HK-2 (cell line): Measurements from ENCODE around the gene CSF1R.
A peak's percentile ranks its signal among the peaks of the same experiment; 100 is the strongest.

Source experiments
- DNase-seq: peaks from one replicate; pipeline ENCODE4 v3.0.0-alpha.2; 2018; ENCODE audit not compliant: unreplicated experiment

Gene CSF1R

DNA sequence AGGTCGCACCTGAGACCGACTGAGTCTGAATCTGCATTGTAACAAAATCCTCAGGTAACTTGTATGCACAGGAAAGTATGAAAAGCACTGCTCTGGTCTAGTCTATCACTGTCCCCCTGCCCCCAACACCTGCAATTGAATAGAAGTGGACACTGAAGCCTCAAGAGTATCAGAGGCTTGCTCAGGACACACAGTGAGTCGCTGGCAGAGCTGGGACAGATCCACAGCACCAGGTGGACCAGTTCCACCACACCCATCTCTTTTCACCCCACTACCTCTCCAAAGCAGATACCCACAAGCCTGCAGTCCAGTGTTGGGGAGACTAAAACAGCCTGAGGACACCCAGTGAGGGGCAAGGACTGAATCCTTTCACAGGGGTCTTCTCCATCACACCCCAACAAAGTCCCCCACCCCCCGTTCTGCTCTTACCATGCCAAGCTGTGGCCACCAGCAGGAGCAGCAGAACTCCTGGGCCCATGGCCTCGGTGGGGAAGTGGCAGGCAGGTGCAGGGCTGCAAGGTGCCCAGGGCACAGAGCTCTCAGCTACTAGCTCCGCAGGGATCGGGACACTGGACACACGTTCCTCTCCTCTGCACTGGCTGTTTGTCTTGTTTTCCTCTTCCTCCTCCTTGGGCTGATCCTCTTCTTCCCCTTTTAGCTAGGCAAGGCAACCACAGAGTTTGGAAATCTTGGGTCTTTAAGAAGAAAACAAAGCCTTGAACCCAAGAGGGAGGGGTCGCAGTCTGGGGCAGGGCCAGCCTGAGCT is at the start of gene CSF1R:
CSF1R (minus strand) TSS at position 605 of the 766 bp plus-strand sequence; CDS start at position 478, 127 bp downstream.
- no peak for DNase-seq

DNA sequence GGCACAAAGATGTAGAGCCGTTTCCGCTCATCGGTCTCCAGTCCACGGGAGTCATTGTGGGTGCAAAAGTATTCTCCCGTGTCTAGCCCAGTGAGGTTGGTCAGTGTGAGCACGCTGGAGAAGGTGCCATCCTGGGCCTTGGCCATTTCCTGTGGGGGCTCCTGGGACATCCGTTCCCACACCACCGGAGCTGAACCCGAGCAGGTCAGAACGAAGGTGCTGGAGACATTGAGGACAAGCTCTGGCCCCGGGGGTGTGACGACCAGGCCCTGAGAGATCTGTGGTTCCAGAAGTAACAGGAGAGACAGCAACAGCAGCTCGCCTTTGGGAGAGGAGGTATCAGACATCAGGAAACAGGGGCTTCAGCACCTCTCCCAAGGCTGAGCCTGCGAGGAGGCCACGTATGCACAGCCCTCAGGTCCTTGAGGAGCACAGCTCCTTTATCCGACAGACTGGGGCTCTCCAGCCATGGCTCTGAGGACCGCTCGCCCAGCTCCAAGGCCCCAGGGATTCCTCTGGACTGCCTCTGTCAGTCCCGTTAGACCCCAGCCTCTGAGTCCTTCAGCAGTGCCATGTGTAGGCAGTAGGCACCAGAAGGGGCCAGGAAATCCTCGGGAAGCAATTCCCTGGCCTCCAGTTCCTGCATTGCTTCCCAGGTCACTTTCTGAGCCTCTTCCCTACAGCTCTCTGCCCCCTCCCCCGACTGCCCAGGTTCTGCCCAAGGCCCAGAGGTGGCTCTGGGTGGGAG is 49.4 kb upstream of the CSF1R start:
- no peak for DNase-seq

DNA sequence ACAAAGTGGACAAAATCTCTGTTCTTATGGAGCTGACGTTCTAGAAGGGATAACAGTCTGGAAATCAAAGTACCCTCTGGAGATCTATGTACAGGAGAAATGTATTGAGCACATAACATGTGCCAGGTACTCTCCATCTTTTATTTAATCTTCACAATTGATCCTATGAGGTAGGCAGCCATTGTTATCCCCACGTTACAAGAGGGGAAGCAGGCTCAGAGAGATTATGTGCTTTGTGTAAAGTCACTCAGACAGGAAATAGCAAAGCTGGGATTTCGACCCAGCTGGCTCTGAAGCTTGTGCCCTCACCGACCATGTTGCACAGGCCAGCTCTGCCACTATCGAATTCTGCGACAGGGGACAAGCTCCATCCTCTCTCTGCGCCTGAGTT is 47.8 kb upstream of the CSF1R start:
- DNase-seq, result no peak

DNA sequence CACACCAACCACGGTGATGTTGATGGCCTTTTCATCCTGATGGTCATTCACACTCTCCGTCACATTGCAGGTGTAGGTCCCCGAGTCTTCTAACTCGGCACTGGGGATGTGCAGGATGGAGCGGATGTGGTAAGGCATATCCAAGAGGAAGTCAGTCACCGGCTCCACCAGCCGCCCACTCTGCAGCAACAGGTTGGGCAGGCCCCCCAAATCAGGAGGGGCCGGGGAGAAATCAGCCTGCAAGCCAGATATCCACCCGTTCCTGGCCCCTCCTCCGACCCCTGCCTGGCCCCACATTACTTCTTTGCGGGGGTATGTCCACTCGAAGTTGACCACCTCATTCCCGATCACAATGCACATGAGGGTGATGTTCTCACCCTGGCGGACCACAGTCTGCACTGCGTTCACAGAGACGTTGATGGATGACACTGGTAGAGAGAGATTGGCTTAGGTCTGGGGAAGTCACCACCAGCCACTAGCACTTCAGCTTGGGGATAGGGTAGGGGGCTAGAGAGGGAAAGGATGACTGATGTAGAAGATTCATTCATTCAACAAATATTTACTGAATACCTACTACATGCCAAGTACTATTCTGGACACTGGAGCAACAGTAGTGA is 47.3 kb upstream of the CSF1R start:
- no peak for DNase-seq

DNA sequence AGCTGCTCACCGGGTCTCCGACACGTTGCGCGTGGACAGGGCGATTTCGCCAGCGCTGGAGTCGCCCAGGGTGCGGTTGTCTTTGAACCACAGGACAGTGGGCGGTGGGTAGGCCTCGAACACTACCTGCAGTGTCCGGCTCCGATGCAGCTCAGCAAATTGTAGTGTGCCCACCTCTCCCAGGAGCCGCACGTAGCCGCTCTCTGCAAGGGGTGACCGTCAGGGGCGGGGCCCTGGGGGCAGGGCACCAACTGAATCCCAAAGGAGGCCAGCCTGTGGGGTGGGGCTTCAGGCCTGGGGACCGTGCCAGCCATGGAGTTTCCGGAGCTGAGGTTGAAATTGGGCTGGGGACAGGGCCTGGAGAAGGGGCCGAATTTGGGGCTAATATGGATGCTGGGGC is 46.4 kb upstream of the CSF1R start:
- DNase-seq, result no peak

DNA sequence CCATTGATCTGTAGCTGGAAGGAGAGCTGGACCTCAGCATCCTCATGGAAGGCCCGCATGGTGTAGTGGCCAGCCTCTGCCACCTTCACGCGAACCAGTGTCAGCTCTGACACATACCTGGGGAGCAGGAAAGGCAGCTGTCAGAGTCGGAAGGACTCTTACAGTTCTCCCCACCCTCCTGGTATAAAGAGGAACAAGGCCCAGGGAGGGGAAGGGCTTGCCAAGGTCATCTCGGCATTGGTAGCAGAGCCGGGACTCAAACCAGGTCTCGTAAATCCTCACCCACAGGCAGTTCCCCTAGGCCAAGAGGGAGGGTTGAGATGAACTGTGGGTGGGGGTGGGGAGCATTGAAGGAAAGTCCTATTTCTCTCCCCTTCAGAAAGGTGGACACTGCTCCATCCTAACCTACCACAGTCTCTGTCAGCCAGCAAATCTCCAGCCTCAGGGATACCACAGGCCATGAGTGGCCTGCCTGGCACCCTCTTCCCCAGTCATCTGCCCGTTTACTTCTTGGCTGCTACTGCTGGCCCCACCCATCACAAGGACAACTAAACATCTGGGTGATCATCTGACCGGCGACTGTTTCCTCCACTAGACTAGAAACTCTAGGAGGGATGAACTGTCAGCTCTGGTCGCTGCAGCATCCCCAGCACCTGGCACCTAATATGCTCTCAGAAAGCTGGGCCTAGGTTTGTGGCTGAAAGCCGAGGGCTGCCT is 45.8 kb upstream of the CSF1R start:
- no peak for DNase-seq

DNA sequence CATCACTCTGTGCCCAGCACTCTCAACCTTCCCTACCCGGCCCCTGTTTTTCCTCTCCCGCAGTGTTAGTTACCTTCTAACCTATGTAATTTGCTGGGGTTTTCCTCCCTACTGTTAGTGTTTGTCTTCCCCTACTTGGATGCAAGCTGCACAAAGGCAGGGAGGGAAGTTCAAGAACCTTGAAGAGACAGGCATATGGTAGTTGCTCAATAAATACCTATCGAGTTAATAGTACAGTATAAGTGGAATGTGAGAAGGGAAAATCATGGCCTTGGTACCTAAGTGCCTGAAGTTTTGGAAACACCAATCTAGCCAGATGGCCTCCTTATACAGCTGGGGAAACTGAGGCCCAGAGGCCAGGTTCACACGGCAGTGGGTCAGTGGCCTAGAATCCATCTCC is 45.1 kb upstream of the CSF1R start:
- no peak for DNase-seq

DNA sequence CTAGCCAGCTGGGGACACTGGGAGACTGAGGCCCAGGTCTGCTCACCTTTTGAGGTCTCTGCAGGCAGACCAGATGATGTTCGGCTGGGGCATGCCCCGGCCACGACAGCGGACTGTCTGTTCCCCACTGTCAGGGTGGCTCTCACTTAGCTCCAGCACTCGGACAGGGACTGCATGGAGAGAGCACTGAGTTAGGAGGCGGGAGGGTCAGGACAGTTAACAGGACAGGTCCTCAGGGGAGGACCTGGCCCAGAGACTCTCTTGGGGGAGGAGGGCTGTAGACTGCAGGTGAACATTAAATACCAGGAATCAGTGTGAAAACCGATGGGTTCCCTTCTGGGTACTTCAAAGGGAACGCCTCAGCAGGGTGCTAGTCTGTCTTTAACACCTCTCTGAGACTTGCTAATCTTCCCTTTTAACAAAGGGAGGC is 44.2 kb upstream of the CSF1R start:
- no peak for DNase-seq

DNA sequence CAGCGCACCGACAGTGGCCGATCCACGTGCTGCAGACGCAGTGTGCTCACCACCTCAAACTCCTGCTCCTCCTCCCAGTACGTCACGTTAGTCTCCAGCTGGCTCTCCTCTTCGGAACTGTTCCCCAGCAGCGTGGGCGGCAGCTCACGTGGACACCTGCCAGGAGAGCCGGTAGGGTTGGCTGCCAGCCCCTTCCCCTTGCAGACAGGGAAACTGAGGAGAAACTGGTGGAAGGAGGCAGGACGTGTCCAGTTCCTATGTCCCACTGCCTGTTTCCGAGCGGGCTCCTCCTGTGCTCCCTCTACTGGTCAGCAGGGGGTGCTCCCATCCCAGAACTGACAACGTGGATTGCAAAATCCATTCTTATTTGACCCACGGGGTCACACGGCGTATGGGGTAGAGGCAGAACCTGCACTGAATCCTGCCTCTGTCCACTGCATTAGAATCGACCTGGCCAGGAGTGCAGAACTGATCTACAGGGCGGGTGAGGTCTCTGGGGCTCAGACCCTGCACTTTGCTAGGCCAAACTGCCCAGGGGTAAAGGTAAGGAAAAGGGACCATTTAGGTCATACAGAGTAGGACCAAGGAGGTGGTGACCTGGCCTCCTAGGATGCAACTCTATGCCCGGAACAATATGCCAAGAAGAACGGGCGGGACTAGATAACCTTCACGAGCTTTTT is 43.6 kb upstream of the CSF1R start:
- peak; percentile 65 for DNase-seq

DNA sequence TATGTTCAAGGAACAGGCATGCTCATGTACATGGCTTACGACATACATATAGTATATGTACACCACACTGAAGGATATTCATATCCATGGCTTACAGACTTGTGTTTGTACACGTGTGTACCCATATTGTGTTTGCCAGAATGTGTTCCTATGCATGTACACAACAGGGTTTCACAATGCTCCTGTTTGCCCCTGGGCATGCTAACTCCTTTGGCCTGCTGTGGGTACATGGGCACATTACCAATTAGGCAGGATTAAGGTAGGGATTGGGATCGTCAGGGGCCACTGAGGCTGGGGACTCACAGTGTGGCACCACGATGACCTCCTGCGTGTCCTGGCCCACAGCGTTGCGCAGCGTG is 43.1 kb upstream of the CSF1R start:
- no peak for DNase-seq

DNA sequence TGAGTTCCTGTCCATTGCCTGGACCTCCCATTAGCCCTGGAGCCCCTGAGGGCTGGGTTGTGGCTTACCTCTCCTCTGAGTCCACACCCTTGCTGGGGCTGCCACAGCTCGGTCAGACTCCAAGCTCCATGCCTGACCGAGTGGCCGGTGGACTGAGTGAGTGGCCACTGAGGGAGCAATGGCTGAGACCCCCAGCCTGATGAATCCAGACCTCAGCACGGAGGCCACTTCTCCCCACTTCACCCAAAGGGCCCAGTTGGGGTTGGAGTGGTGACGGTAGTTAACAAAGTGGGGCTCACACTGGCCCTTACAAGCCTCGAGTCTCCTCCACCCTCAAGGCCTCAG is 40.5 kb upstream of the CSF1R start:
- no peak for DNase-seq

DNA sequence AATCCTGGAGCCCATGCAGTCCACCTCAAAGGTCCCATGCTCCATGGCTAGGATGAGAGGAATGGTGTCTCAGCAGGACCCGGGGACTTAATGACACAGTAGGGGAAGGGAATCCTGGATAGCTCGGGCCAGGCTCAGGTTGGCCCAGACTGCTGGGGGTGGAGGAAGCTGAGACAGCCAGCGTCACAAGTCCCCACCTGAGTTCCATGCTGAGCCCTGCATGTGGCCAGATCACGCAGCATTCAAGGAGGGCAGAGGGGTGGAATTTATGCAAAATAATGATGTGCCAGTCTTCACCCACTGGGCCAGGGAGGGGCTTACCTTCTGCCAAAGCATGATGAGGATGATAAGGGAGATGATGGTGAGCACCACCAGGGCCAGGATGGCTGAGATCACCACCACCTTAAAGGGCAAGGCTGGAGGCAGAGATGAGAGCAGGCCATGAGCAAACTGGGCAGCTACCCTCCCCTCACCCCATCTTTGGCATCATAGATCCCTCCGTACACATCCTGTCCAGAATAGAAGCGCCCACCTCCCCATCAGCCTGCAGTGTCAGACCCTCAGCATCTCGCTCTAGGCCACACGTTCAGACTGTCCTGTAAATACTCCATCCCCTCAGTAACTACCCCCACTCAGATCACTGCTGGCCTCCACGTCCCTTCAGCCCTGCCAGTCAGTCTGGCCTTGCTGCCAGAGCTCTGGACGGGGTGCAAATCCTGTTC is 40.0 kb upstream of the CSF1R start:
- DNase-seq, result no peak

DNA sequence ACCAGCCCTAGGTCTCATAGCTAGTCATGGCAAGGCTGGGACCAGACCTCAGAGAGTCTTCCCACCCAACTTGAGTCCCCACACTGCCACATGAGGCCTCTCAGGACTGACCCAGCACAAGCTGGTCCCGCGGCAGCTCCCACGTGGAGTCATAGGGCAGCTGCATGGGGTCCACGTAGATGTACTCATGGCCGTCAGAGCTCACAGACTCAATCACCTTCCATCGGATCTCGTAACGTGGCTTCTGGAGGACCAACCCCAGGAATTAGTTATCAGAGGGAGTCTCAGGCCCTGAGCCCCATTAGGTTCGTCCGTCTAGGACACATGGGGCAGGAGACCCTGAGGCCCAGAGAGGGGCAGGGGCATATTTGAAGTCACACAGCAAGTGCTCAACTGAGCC is 39.0 kb upstream of the CSF1R start:
- DNase-seq, result no peak

DNA sequence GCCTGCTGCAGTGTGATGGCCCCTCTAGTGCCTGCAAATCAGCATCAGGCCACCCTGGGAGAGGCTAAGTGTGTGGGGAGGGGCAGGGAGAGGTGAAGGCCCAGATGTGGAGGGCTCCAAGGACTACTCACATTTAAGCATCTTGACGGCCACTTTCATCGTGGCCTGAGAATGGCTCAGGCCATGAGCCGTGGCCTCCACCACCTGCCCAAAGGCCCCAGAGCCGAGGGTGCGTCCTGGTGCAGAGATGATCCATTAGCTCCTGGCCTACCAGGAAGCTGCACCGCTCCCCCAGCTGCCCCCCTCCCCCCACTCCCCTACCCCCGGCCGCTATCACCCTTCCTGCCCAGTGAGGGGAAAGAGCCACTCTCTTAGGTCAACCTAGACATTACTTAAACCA is 38.2 kb upstream of the CSF1R start:
- DNase-seq, result no peak

DNA sequence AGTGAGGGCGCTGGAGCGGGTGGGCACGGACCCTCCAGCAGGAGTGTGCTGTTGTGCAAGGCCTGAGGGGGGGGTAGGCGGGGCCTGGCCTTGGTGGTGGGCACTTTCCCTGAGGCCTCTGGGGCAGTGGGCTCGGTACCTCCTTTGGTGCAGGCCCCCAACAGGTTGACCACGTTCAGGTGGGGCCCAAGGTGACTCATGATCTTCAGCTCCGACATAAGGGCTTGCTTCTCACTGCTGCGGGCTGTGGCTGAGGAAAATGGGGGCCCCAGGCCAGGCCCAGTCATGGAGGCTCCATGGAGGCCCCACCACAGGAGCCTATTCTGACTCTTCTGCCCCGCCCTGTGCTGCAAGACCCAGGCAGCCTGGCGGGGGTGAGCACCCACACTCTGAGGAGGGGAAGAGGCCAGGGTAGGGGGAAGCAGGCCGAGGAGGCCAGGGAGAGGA is 37.8 kb upstream of the CSF1R start:
- DNase-seq, result no peak

DNA sequence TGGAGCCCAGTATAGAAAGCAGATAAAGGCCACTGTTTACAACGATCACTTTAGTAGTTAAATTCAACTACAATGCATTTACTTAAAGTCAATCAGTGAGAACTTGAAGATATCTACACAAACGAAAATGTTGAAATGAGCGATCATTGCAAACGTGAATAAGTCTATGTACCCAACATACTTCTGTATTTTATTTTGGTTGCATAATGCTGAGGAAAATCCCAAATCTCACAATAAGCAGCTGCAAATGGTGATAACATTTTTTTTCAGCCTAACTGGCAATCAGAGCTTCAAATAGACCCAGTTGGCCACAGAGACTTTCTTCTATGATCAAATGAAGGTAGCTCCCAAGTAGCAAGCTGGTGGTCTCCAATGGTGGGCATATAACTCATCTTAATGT is 37.2 kb upstream of the CSF1R start:
- no peak for DNase-seq

DNA sequence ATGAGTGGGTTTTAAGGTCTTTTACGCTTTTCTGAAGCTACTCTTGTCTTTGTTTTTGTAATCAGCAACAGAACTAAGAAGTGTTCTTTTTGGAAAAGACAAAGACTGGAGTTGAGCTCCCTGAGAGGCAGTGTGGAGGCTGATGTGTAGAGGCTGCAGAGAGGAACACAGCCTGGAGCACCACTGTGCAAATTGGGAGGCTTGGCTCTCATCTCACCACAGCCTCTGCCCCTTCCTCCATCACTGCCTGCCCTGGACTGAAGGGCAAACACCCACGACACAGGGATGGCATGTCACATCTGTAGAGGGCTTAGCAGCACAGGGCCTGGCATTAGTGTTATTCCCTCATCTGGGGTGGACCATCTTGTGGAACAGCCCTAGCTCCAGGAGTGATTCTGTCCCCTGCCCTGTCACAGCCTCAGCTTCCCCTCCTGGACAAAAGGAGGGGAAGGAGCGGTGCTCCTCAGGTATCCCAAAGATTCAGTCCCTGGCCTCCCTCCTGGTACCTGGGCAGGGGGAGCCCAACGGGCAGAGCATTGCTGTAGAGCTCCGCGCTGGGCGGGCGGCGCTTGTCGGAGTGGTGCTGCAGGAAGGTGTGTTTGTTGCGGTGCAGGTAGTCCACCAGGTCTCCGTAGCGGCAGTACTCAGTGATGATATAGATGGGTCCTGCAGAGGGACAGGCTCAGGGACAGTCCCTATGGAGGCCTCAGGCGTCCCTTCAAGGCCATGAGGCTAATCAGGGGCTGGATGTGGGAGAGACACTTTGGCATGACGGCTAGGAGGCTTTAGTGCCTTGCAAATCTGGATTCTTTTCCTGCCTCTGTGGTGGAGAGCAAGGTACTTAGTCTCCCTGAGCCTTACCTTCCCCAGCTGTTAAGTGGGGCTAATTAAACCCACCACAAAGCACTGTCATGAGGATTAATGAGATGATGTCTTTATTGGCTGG is 36.5 kb upstream of the CSF1R start:
- DNase-seq, result no peak

DNA sequence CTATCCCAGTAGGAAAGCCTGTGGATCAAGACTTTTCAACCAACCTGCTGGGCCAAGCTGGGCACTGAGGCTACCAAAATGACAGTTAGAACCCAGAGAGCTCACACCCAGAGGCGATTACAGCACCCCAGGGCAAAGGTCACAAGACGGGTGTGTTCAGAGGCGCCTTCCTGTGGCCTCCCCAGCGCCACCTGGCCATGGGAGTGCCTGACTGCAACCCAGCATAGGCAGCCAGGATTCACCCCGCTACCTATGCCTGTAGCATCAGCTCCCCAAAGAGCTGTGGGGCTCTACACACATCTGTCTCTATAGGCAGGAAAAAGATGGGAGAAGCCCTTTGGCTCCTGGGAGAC is 35.8 kb upstream of the CSF1R start:
- DNase-seq, result no peak

DNA sequence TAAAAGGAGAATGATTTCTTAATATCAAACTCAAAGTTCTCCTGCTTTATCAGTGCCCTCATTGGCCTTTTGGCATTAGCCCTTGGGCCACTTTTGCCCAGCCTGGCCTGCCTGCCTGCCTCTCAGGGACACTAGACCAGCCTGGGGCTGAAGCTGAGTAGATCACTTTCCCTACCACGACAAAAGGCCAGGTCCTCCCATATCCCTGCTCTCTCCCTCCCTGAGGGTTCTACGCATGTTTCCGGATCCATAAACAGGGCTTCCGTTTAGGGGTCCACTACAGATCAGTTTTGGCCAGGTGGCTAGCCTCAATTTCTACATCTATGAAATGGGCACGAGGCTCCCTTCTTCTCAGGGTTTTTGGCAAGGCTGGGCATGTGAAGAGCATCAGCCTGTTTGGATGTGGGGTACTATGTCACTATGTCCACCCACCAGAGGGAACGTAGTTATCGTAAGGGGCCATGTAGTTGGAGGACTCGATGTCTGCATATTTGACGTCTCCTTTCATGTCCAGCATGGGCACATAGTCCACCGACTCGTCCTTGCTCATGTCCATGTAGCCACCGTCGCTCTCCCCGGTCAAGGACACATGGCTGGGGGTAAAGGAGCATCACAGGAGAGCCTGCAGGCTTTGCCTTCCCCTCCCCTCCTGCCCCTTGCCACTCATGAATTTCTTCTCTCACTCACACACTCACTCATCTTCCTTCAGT is 35.2 kb upstream of the CSF1R start:
- DNase-seq, result no peak
